ENCODE data around the gene NUDT3.

Gene NUDT3

DNA sequence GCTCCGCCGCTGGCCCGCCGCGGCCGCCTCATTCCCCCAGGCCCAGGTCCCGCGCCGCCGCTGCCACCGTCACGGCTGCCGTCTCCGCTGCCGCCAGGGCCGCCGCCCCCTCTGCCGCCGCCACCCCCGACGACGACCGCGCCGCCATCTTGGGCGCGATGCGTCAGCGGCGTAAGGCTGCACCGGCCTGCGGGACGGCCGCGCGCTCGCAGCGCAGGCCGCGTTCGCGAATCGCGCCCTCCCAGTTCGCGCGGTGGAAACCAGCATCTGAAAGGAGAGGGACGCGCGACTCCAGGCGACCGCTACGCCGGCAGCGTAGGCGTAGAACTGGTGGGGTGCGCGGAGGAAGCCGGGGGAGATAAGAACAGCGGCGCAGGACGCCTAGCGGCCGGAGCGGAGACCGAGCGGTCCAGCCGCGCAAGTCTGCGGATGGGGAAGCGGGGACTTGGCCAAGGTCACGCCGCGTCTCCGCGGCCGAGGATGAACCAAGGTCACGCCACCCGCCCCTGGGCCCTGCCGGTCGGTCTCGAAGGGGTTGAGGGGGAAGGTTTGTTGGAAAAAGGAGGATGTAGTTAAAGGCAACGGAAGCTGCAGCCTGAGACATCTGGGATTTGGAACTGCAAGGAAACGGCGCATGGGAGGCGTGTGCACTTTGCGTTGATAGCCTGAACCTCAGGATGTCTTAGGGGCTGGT is at the start of gene NUDT3:
TSS of gene NUDT3 (minus strand) at position 173 of the 694 bp plus-strand sequence. CDS start 307 bp downstream, outside the sequence.
- peak within 1 kb of the TSS; percentile 81 for H3K4me3 ChIP-seq (ENCODE audit: low read depth, low read length)
- TF ChIP-seq, protein P1, sequence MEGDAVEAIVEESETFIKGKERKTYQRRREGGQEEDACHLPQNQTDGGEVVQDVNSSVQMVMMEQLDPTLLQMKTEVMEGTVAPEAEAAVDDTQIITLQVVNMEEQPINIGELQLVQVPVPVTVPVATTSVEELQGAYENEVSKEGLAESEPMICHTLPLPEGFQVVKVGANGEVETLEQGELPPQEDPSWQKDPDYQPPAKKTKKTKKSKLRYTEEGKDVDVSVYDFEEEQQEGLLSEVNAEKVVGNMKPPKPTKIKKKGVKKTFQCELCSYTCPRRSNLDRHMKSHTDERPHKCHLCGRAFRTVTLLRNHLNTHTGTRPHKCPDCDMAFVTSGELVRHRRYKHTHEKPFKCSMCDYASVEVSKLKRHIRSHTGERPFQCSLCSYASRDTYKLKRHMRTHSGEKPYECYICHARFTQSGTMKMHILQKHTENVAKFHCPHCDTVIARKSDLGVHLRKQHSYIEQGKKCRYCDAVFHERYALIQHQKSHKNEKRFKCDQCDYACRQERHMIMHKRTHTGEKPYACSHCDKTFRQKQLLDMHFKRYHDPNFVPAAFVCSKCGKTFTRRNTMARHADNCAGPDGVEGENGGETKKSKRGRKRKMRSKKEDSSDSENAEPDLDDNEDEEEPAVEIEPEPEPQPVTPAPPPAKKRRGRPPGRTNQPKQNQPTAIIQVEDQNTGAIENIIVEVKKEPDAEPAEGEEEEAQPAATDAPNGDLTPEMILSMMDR (IDR thresholded peaks at IDR 0.05; ENCODE audit: low read depth, low read length) = peak; percentile 78

DNA sequence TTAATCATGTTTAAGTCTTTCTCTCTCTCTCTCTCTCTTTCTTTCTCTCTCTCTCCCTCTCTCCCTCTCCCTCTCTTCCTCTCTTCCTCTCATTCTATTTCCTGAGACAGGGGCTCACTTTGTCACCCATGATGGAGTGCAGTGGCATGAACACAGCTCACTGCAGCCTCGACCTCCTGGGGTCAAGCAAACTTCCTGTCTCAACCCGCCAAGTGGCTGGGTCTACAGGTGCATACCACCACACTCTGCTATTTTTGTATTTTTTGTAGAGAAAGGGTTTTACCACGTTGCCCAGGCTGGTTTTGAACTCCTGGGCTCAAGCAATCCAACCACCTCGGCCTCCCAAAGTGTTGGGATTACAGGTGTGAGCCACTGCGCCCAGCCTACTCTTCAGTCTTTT is 49.1 kb upstream of the NUDT3 start:
- H3K4me3 ChIP-seq (ENCODE audit: low read depth, low read length) = no peak overlapping the region
- TF ChIP-seq, protein P1 (IDR thresholded peaks at IDR 0.05; ENCODE audit: low read depth, low read length) = no peak

DNA sequence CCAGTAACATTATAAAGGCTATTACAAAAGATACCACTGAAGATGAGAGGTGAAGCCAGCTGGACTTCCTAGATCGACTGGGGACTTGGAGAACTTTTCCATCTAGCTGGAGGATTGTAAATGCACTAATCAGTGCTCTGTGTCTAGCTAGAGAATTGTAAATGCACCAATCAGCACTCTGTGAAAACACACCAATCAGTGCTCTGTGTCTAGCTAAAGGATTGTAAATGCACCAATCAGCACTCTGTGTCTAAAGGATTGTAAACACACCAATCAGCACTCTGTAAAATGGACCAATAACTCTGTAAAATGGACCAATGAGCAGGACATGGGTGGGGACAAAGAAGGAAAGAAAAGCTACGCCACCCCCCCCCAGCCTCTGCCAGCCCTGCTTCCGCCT is 47.0 kb upstream of the NUDT3 start:
- no peak overlapping the region for H3K4me3 ChIP-seq (ENCODE audit: low read depth, low read length)
- TF ChIP-seq, protein P1 (IDR thresholded peaks at IDR 0.05; ENCODE audit: low read depth, low read length) = no peak

DNA sequence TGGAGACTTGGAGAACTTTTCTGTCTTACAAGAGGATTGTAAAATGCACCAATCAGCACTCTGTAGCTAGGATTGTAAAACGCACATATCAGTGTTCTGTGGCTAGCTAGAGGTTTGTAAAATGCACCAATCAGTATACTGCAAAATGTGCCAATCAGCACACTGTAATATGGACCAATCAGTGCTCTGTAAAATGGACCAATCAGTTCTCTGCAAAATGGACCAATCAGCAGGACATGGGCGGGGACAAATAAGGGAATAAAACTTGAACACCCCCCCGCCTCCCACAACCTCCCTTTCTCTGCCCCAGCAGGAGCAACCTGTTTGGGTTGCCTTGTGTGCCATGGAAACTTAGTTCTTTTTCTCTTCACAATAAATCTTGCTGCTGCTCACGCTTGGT is 46.2 kb upstream of the NUDT3 start:
- no peak overlapping the region for H3K4me3 ChIP-seq (ENCODE audit: low read depth, low read length)
- TF ChIP-seq, protein P1 (IDR thresholded peaks at IDR 0.05; ENCODE audit: low read depth, low read length) = no peak

DNA sequence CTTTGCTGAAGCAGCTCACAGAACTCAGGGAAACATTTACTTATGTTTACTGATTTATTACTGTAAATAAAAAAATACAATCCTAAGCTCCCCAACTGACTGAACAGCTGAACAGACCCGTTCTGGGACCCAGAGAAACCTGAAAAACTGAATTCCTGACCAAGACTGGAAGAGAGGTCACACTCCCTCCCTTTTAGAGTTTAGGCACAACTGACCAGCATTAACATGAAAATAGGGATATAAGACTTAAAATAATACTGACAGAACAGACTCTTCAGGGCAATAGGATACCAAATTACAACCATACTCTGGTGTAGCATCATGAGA is 45.1 kb upstream of the NUDT3 start:
- TF ChIP-seq, protein P1 (IDR thresholded peaks at IDR 0.05; ENCODE audit: low read depth, low read length) = no peak
- H3K4me3 ChIP-seq (ENCODE audit: low read depth, low read length) = no peak overlapping the region

DNA sequence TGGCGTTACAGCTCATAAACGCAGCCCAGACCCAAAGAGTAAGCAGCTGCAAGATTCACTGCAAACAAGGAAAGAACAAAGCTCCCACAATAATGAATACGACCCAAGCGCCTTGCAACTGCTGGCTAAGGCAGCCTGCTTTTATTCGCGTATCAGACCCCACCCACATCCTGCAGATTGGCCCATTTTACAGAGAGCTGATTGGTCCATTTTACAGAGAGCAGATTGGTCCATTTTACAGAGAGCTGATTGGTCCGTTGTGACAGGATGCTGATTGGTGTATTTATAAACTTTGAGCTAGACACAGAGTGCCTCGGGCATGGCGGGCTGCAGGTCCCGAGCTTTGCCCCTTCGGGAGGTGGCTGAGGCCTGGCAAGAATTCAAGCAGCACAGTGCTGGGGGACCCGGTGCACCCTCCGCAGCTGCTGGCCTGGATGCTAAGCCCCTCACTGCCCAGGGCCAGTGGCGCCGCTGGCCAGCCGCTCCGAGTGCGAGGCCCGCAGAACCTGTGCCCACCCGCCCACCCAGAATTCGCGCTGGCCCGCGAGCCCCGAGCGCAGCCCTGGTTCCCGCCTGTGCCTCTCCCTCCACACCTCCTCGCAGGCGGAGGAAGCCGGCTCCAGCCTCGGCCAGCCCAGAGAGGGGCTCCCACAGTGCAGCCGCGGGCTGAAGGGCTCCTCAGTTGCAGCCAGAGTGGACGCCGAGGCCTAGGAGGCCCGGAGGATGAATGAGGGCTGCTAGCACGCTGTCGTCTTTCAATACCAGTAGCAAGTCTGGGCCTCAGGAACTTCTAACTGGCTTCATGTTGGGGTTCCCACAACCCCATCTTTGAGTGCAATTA is 44.6 kb upstream of the NUDT3 start:
- TF ChIP-seq, protein P1 (IDR thresholded peaks at IDR 0.05; ENCODE audit: low read depth, low read length) = no peak
- no peak overlapping the region for H3K4me3 ChIP-seq (ENCODE audit: low read depth, low read length)

DNA sequence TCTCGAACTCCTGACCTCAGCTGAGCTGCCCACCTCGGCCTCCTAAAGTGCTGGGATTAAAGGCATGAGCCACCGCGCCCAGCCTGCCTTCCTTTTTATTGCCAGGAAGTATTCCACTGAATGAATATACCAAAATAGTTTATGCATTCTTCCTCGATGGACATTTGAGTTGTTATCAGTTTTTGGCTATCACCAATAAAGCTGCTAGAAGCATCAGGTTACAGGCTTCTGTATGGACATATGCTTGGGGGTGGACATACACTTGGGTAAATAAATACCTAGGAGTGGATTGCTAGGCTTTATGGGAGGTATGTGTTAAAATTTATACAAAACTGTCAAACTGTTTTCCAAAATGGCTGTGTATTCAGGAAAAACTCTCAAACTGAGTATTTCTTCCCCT is 43.4 kb upstream of the NUDT3 start:
- TF ChIP-seq, protein P1 (IDR thresholded peaks at IDR 0.05; ENCODE audit: low read depth, low read length) = no peak
- H3K4me3 ChIP-seq (ENCODE audit: low read depth, low read length) = no peak overlapping the region
